GM23338 (cell line): ENCODE results near the gene DCUN1D2. TPM values are rescaled to one million over a fixed set of nuclear protein-coding genes. Genes with fewer than 3 reads are reported as not detected.
A peak's percentile ranks its signal among the peaks of the same experiment; 100 is the strongest.

Source experiments
- ATAC-seq: fragments of 200-7000 bp; cut with Tn5 transposase; 3 replicates; pipeline ENCODE4 v1.9.1; 2020
- DNase-seq: peaks from one replicate; pipeline ENCODE4 v3.0.0-alpha.2; 2015; ENCODE audit warnings: low spot score
- H2AFZ ChIP-seq: fragments of 200-600 bp; sonication (generic); 2 replicates; pipeline ENCODE4 v1.8.0; 2016; ENCODE audit warnings: antibody characterized with exemption, mild to moderate bottlenecking, moderate library complexity
- H3F3A ChIP-seq: fragments of 200-600 bp; sonication (generic); replicated peaks from 2 replicates; pipeline ENCODE4 v1.8.0; 2017; ENCODE audit warnings: antibody characterized with exemption, mixed run types, low read depth
- H3K27ac ChIP-seq: fragments of 200-600 bp; sonication (generic); 2 replicates; pipeline ENCODE4 v1.6.1; 2016; ENCODE audit warnings: low read depth
- H3K27me3 ChIP-seq: fragments of 200-600 bp; sonication (generic); 2 replicates; pipeline ENCODE4 v1.8.0; 2016; ENCODE audit warnings: mild to moderate bottlenecking, mixed run types, moderate library complexity; ENCODE audit not compliant: insufficient read depth
- H3K36me3 ChIP-seq: fragments of 200-600 bp; sonication (generic); 2 replicates; pipeline ENCODE4 v1.8.0; 2016; ENCODE audit warnings: mild to moderate bottlenecking; ENCODE audit not compliant: insufficient read depth
- H3K4me1 ChIP-seq: fragments of 200-600 bp; sonication (generic); 2 replicates; pipeline ENCODE4 v1.8.0; 2016; ENCODE audit warnings: mild to moderate bottlenecking, moderate library complexity; ENCODE audit not compliant: insufficient read depth
- H3K4me2 ChIP-seq: fragments of 200-600 bp; sonication (generic); 2 replicates; pipeline ENCODE4 v1.7.1; 2017; ENCODE audit warnings: mixed run types
- H3K4me3 ChIP-seq: fragments of 200-600 bp; sonication (generic); 2 replicates; pipeline ENCODE4 v1.6.1; 2016; ENCODE audit warnings: mixed run types
- H3K79me2 ChIP-seq: fragments of 200-600 bp; sonication (generic); replicated peaks from 2 replicates; pipeline ENCODE4 v1.8.0; 2017; ENCODE audit warnings: mild to moderate bottlenecking; ENCODE audit not compliant: insufficient read depth
- H3K9me2 ChIP-seq: fragments of 200-600 bp; sonication (generic); 2 replicates; pipeline ENCODE4 v1.8.0; 2017; ENCODE audit not compliant: insufficient read depth
- H4K20me1 ChIP-seq: fragments of 200-600 bp; sonication (generic); replicated peaks from 2 replicates; pipeline ENCODE4 v1.8.0; 2017; ENCODE audit warnings: mild to moderate bottlenecking; ENCODE audit not compliant: insufficient read depth
- H3K27ac Mint-ChIP-seq: 2 replicates; pipeline ENCODE4 v1.8.0; 2020; ENCODE audit warnings: inconsistent platforms, mild to moderate bottlenecking, moderate library complexity, mixed read lengths
- H3K27me3 Mint-ChIP-seq: 3 replicates; pipeline ENCODE4 v1.8.0; 2022; ENCODE audit warnings: low read depth, mild to moderate bottlenecking, moderate library complexity, mixed read lengths, inconsistent platforms; ENCODE audit not compliant: insufficient read depth, poor library complexity
- H3K36me3 Mint-ChIP-seq: 3 replicates; pipeline ENCODE4 v1.8.0; 2021; ENCODE audit warnings: low read depth, mild to moderate bottlenecking, inconsistent platforms, moderate library complexity, mixed read lengths
- H3K4me1 Mint-ChIP-seq: 3 replicates; pipeline ENCODE4 v1.8.0; 2020; ENCODE audit warnings: mild to moderate bottlenecking, inconsistent platforms, mixed read lengths
- H3K4me3 Mint-ChIP-seq: 3 replicates; pipeline ENCODE4 v1.8.0; 2021; ENCODE audit warnings: moderate library complexity, mild to moderate bottlenecking, inconsistent platforms, mixed read lengths
- H3K9me3 Mint-ChIP-seq: 3 replicates; pipeline ENCODE4 v1.8.0; 2020; ENCODE audit warnings: moderate library complexity, mild to moderate bottlenecking, inconsistent platforms, mixed read lengths
- CREB1 ChIP-seq: fragments of 250-450 bp; sonication (Bioruptor Pico); IDR thresholded peaks from 2 replicates; pipeline ENCODE4 v1.5.0; 2020; ENCODE audit warnings: low read depth, mild to moderate bottlenecking, moderate library complexity
- EZH2 ChIP-seq: fragments of 200-600 bp; sonication (generic); IDR thresholded peaks from one replicate; pipeline ENCODE4 v1.8.0; 2017; ENCODE audit warnings: antibody characterized with exemption, mild to moderate bottlenecking, low read depth; ENCODE audit not compliant: unreplicated experiment
- EZH2phosphoT487 ChIP-seq: fragments of 200-600 bp; sonication (generic); IDR thresholded peaks from one replicate; pipeline ENCODE4 v1.8.1; 2018; ENCODE audit warnings: antibody characterized with exemption; ENCODE audit not compliant: unreplicated experiment
- JUNB ChIP-seq: IDR thresholded peaks from one replicate; pipeline ENCODE4 v1.6.1; 2016; ENCODE audit warnings: antibody characterized with exemption; ENCODE audit not compliant: unreplicated experiment
- NANOG ChIP-seq: IDR thresholded peaks from 2 replicates; pipeline ENCODE4 v1.6.1; 2016; ENCODE audit warnings: antibody characterized with exemption, borderline replicate concordance
- POLR2AphosphoS5 ChIP-seq: IDR thresholded peaks from 2 replicates; pipeline ENCODE4 v1.6.1; 2016; ENCODE audit warnings: antibody characterized with exemption, low read depth
- STAT1 ChIP-seq: IDR thresholded peaks from one replicate; pipeline ENCODE4 v1.6.1; 2016; ENCODE audit warnings: antibody characterized with exemption; ENCODE audit not compliant: unreplicated experiment
- ZNF114 ChIP-seq: fragments of 250-450 bp; sonication (Bioruptor Pico); IDR thresholded peaks from 2 replicates; pipeline ENCODE4 v1.5.0; 2020; ENCODE audit warnings: mild to moderate bottlenecking, moderate library complexity
- ZNF331 ChIP-seq: fragments of 250-450 bp; sonication (Bioruptor Pico); IDR thresholded peaks from 2 replicates; pipeline ENCODE4 v1.5.0; 2020; ENCODE audit warnings: low read depth, mild to moderate bottlenecking, moderate library complexity
- polyA plus RNA-seq: library from polyadenylated mRNA; unstranded; fragments of >200 nt; fragmentation: Nextera tagmentation; extraction: Ambion mirVana; gene quantifications from 2 replicates; pipeline ENCODE4 v1.2.1, GENCODE V29; 2016
- total RNA-seq: library from RNA; depleted of rRNA; stranded (reverse); fragments of >200 nt; shearing (Covaris generic); gene quantifications from 2 replicates; pipeline ENCODE4 v1.2.3, GENCODE V29; 2014
- TF ChIP-seq, protein P1 (sequence below): IDR thresholded peaks from one replicate; pipeline ENCODE4 v1.6.1; 2018; ENCODE audit warnings: antibody characterized with exemption; ENCODE audit not compliant: unreplicated experiment
- TF ChIP-seq, protein P2 (sequence below): fragments of 250-450 bp; sonication (Bioruptor Pico); IDR thresholded peaks from 2 replicates; pipeline ENCODE4 v1.5.0; 2020; ENCODE audit warnings: mild to moderate bottlenecking, moderate library complexity
- TF ChIP-seq, protein P3 (sequence below), 2 experiments: fragments of 200-600 bp in 1 of 2; sonication (generic) in 1 of 2; conservative IDR thresholded peaks; 2 replicates each; pipeline versions ENCODE4 v1.5.1 to v1.6.1; 2016 to 2017; ENCODE audit warnings: antibody characterized with exemption in 2 of 2, low read depth in 2 of 2, mild to moderate bottlenecking in 2 of 2, moderate library complexity in 1 of 2
- TF ChIP-seq, protein P4 (sequence below): IDR thresholded peaks from 2 replicates; pipeline ENCODE4 v1.6.1; 2016; ENCODE audit warnings: antibody characterized with exemption

Gene DCUN1D2
- total and polyA plus RNA-seq, 2 experiments from 2014 or later: 12.3 to 38.0 TPM

DNA sequence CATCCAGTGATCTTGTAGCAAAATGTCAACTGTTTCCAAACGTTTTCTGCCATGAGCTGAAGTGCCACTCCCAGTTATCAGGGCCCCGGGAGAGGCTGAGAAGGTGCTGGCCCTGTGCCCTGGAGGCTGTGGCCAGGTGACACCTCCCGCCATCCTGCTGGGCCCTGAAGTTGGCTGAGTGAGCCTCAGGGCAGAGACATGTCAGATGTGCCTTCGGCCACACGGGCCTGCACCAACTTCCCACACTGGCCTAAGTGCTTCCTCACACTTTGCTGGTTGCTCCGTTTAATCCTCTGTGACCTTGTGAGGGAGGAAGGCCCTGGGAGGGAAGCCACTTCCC lies 42.0 kb downstream of the DCUN1D2 start:
- H3K36me3 Mint-ChIP-seq: peaks cover 10% of the 10 kb centered on the region
- ATAC-seq (no peak; the same call in 2 of the 3 replicates), DNase-seq (no peak)
- H3K36me3 ChIP-seq: no peaks in the 10 kb centered on the region
- H3K27me3 Mint-ChIP-seq: peaks cover 7% of the 10 kb centered on the region
- H3K27ac Mint-ChIP-seq: peak overlapping the region; percentile 75; the same call in 1 of the 2 replicates
- H3K27ac ChIP-seq: no peak overlapping the region
- TF ChIP-seq EZH2phosphoT487 (no peak), JUNB (no peak), ZNF114 (no peak), CREB1 (CRISPR knock-in tag) (no peak), STAT1 (no peak), NANOG (no peak), POLR2AphosphoS5 (no peak), ZNF331 (CRISPR knock-in tag) (no peak), EZH2 (no peak)
- TF ChIP-seq, protein P1, sequence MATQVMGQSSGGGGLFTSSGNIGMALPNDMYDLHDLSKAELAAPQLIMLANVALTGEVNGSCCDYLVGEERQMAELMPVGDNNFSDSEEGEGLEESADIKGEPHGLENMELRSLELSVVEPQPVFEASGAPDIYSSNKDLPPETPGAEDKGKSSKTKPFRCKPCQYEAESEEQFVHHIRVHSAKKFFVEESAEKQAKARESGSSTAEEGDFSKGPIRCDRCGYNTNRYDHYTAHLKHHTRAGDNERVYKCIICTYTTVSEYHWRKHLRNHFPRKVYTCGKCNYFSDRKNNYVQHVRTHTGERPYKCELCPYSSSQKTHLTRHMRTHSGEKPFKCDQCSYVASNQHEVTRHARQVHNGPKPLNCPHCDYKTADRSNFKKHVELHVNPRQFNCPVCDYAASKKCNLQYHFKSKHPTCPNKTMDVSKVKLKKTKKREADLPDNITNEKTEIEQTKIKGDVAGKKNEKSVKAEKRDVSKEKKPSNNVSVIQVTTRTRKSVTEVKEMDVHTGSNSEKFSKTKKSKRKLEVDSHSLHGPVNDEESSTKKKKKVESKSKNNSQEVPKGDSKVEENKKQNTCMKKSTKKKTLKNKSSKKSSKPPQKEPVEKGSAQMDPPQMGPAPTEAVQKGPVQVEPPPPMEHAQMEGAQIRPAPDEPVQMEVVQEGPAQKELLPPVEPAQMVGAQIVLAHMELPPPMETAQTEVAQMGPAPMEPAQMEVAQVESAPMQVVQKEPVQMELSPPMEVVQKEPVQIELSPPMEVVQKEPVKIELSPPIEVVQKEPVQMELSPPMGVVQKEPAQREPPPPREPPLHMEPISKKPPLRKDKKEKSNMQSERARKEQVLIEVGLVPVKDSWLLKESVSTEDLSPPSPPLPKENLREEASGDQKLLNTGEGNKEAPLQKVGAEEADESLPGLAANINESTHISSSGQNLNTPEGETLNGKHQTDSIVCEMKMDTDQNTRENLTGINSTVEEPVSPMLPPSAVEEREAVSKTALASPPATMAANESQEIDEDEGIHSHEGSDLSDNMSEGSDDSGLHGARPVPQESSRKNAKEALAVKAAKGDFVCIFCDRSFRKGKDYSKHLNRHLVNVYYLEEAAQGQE: no peak
- TF ChIP-seq, protein P2, sequence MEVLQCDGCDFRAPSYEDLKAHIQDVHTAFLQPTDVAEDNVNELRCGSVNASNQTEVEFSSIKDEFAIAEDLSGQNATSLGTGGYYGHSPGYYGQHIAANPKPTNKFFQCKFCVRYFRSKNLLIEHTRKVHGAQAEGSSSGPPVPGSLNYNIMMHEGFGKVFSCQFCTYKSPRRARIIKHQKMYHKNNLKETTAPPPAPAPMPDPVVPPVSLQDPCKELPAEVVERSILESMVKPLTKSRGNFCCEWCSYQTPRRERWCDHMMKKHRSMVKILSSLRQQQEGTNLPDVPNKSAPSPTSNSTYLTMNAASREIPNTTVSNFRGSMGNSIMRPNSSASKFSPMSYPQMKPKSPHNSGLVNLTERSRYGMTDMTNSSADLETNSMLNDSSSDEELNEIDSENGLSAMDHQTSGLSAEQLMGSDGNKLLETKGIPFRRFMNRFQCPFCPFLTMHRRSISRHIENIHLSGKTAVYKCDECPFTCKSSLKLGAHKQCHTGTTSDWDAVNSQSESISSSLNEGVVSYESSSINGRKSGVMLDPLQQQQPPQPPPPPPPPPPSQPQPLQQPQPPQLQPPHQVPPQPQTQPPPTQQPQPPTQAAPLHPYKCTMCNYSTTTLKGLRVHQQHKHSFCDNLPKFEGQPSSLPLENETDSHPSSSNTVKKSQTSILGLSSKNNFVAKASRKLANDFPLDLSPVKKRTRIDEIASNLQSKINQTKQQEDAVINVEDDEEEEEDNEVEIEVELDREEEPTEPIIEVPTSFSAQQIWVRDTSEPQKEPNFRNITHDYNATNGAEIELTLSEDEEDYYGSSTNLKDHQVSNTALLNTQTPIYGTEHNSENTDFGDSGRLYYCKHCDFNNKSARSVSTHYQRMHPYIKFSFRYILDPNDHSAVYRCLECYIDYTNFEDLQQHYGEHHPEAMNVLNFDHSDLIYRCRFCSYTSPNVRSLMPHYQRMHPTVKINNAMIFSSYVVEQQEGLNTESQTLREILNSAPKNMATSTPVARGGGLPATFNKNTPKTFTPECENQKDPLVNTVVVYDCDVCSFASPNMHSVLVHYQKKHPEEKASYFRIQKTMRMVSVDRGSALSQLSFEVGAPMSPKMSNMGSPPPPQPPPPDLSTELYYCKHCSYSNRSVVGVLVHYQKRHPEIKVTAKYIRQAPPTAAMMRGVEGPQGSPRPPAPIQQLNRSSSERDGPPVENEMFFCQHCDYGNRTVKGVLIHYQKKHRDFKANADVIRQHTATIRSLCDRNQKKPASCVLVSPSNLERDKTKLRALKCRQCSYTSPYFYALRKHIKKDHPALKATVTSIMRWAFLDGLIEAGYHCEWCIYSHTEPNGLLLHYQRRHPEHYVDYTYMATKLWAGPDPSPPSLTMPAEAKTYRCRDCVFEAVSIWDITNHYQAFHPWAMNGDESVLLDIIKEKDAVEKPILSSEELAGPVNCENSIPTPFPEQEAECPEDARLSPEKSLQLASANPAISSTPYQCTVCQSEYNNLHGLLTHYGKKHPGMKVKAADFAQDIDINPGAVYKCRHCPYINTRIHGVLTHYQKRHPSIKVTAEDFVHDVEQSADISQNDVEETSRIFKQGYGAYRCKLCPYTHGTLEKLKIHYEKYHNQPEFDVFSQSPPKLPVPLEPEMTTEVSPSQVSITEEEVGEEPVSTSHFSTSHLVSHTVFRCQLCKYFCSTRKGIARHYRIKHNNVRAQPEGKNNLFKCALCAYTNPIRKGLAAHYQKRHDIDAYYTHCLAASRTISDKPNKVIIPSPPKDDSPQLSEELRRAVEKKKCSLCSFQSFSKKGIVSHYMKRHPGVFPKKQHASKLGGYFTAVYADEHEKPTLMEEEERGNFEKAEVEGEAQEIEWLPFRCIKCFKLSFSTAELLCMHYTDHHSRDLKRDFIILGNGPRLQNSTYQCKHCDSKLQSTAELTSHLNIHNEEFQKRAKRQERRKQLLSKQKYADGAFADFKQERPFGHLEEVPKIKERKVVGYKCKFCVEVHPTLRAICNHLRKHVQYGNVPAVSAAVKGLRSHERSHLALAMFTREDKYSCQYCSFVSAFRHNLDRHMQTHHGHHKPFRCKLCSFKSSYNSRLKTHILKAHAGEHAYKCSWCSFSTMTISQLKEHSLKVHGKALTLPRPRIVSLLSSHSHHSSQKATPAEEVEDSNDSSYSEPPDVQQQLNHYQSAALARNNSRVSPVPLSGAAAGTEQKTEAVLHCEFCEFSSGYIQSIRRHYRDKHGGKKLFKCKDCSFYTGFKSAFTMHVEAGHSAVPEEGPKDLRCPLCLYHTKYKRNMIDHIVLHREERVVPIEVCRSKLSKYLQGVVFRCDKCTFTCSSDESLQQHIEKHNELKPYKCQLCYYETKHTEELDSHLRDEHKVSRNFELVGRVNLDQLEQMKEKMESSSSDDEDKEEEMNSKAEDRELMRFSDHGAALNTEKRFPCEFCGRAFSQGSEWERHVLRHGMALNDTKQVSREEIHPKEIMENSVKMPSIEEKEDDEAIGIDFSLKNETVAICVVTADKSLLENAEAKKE (CRISPR knock-in tag): no peak
- TF ChIP-seq, protein P3, sequence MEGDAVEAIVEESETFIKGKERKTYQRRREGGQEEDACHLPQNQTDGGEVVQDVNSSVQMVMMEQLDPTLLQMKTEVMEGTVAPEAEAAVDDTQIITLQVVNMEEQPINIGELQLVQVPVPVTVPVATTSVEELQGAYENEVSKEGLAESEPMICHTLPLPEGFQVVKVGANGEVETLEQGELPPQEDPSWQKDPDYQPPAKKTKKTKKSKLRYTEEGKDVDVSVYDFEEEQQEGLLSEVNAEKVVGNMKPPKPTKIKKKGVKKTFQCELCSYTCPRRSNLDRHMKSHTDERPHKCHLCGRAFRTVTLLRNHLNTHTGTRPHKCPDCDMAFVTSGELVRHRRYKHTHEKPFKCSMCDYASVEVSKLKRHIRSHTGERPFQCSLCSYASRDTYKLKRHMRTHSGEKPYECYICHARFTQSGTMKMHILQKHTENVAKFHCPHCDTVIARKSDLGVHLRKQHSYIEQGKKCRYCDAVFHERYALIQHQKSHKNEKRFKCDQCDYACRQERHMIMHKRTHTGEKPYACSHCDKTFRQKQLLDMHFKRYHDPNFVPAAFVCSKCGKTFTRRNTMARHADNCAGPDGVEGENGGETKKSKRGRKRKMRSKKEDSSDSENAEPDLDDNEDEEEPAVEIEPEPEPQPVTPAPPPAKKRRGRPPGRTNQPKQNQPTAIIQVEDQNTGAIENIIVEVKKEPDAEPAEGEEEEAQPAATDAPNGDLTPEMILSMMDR (conservative IDR thresholded peaks at IDR 0.05; ENCODE audit: low read depth in 2 of 2): no peak
- TF ChIP-seq, protein P4, sequence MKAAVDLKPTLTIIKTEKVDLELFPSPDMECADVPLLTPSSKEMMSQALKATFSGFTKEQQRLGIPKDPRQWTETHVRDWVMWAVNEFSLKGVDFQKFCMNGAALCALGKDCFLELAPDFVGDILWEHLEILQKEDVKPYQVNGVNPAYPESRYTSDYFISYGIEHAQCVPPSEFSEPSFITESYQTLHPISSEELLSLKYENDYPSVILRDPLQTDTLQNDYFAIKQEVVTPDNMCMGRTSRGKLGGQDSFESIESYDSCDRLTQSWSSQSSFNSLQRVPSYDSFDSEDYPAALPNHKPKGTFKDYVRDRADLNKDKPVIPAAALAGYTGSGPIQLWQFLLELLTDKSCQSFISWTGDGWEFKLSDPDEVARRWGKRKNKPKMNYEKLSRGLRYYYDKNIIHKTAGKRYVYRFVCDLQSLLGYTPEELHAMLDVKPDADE: no peak
- no peaks in the 10 kb centered on the region for H3K4me1 ChIP-seq
- H3F3A ChIP-seq: peaks cover 11% of the 10 kb centered on the region; the same call in 1 of the 2 replicates
- H3K4me3 Mint-ChIP-seq: no peak overlapping the region
- H3K4me3 ChIP-seq: no peak overlapping the region
- no peaks in the 10 kb centered on the region for H3K9me2 ChIP-seq
- no peak overlapping the region for H2AFZ ChIP-seq
- no peaks in the 10 kb centered on the region for H3K79me2 ChIP-seq
- H3K4me1 Mint-ChIP-seq: peaks cover 4% of the 10 kb centered on the region; the same call in 1 of the 3 replicates
- no peak overlapping the region for H3K4me2 ChIP-seq
- no peaks in the 10 kb centered on the region for H4K20me1 ChIP-seq
- H3K27me3 ChIP-seq: no peaks in the 10 kb centered on the region
- no peaks in the 10 kb centered on the region; the same call in 2 of the 3 replicates for H3K9me3 Mint-ChIP-seq
